SK-N-SH treated with all-trans-retinoic acid at 6 μM for 48 hours (cell line): Measurements from ENCODE around the gene CNTN2.

Source experiments
- ATAC-seq: fragments of 200-7000 bp; cut with Tn5 transposase; 3 replicates; pipeline ENCODE4 v1.9.1; 2020; ENCODE audit warnings: mild to moderate bottlenecking, moderate library complexity
- ARNTL ChIP-seq: fragments of 450-650 bp; formaldehyde crosslinking; IDR thresholded peaks from 2 replicates; pipeline ENCODE4 v1.5.0; 2020; ENCODE audit warnings: low read depth, mild to moderate bottlenecking, moderate library complexity, borderline replicate concordance
- BACH2 ChIP-seq: fragments of 250-450 bp; sonication (Bioruptor Pico); IDR thresholded peaks from 2 replicates; pipeline ENCODE4 v1.9.0; 2021; ENCODE audit warnings: mild to moderate bottlenecking, borderline replicate concordance
- CREB5 ChIP-seq: fragments of 250-450 bp; sonication (Bioruptor Pico); IDR thresholded peaks from 2 replicates; pipeline ENCODE4 v1.5.1; 2020; ENCODE audit warnings: low read depth, mild to moderate bottlenecking, moderate library complexity
- CSDC2 ChIP-seq: fragments of 250-450 bp; sonication (Bioruptor Pico); IDR thresholded peaks from 2 replicates; pipeline ENCODE4 v1.5.0; 2020; ENCODE audit warnings: mild to moderate bottlenecking, moderate library complexity
- CSRNP3 ChIP-seq: fragments of 250-450 bp; sonication (Bioruptor Pico); IDR thresholded peaks from 2 replicates; pipeline ENCODE4 v1.5.1; 2021; ENCODE audit warnings: mild to moderate bottlenecking, moderate library complexity
- ESRRG ChIP-seq: fragments of 250-450 bp; sonication (Bioruptor Pico); IDR thresholded peaks from 2 replicates; pipeline ENCODE4 v1.6.1; 2021; ENCODE audit warnings: mild to moderate bottlenecking
- GLIS3 ChIP-seq: fragments of 250-450 bp; sonication (Bioruptor Pico); IDR thresholded peaks from 2 replicates; pipeline ENCODE4 v1.5.0; 2020; ENCODE audit warnings: mild to moderate bottlenecking, moderate library complexity
- ISL1 ChIP-seq: fragments of 250-450 bp; sonication (Bioruptor Pico); IDR thresholded peaks from 2 replicates; pipeline ENCODE4 v2.1.2; 2022; ENCODE audit warnings: mild to moderate bottlenecking, moderate library complexity
- OSR1 ChIP-seq: fragments of 250-450 bp; sonication (Bioruptor Pico); IDR thresholded peaks from 2 replicates; pipeline ENCODE4 v1.8.0; 2022; ENCODE audit warnings: moderate library complexity, mild to moderate bottlenecking, inconsistent platforms
- PATZ1 ChIP-seq: fragments of 250-450 bp; sonication (Bioruptor Pico); IDR thresholded peaks from 2 replicates; pipeline ENCODE4 v1.8.0; 2020; ENCODE audit warnings: mild to moderate bottlenecking, moderate library complexity, borderline replicate concordance
- POU6F1 ChIP-seq: fragments of 250-450 bp; sonication (Bioruptor Pico); IDR thresholded peaks from 2 replicates; pipeline ENCODE4 v1.8.0; 2021; ENCODE audit warnings: low read depth, mild to moderate bottlenecking, moderate library complexity, borderline replicate concordance
- PPARA ChIP-seq: fragments of 250-450 bp; sonication (Bioruptor Pico); IDR thresholded peaks from 2 replicates; pipeline ENCODE4 v1.5.0; 2020; ENCODE audit warnings: mild to moderate bottlenecking, borderline replicate concordance
- RARB ChIP-seq: fragments of 250-450 bp; sonication (Bioruptor Pico); IDR thresholded peaks from 2 replicates; pipeline ENCODE4 v1.8.0; 2021; ENCODE audit warnings: mild to moderate bottlenecking, moderate library complexity
- SNAI2 ChIP-seq: fragments of 250-450 bp; sonication (Bioruptor Pico); IDR thresholded peaks from 2 replicates; pipeline ENCODE4 v1.5.0; 2020; ENCODE audit warnings: mild to moderate bottlenecking, moderate library complexity
- TCF4 ChIP-seq: fragments of 250-450 bp; sonication (Bioruptor Pico); IDR thresholded peaks from 2 replicates; pipeline ENCODE4 v1.8.0; 2021; ENCODE audit warnings: mild to moderate bottlenecking, moderate library complexity, borderline replicate concordance
- TOX ChIP-seq: fragments of 250-450 bp; sonication (Bioruptor Pico); IDR thresholded peaks from 2 replicates; pipeline ENCODE4 v1.8.0; 2021; ENCODE audit warnings: mild to moderate bottlenecking, moderate library complexity, borderline replicate concordance
- TSHZ2 ChIP-seq: fragments of 250-450 bp; sonication (Bioruptor Pico); IDR thresholded peaks from 2 replicates; pipeline ENCODE4 v1.5.0; 2020; ENCODE audit warnings: mild to moderate bottlenecking, moderate library complexity
- ZC3H10 ChIP-seq: fragments of 250-450 bp; sonication (Bioruptor Pico); IDR thresholded peaks from 2 replicates; pipeline ENCODE4 v1.5.1; 2021; ENCODE audit warnings: mild to moderate bottlenecking, moderate library complexity
- ZFP3 ChIP-seq: fragments of 250-450 bp; sonication (Bioruptor Pico); IDR thresholded peaks from 2 replicates; pipeline ENCODE4 v1.5.0; 2020; ENCODE audit warnings: mild to moderate bottlenecking, moderate library complexity
- ZNF565 ChIP-seq: fragments of 450-650 bp; formaldehyde crosslinking; conservative IDR thresholded peaks from 2 replicates; pipeline ENCODE4 v1.5.0; 2020; ENCODE audit warnings: low read depth, mild to moderate bottlenecking, moderate library complexity
- ZNF70 ChIP-seq: fragments of 450-650 bp; formaldehyde crosslinking; IDR thresholded peaks from 2 replicates; pipeline ENCODE4 v1.5.0; 2020; ENCODE audit warnings: mild to moderate bottlenecking, moderate library complexity
- ZNF8 ChIP-seq: fragments of 450-650 bp; formaldehyde crosslinking; IDR thresholded peaks from 2 replicates; pipeline ENCODE4 v1.5.0; 2020; ENCODE audit warnings: mild to moderate bottlenecking, moderate library complexity

Gene CNTN2

GRCh38 chr1:205048382-205048781, 5.4 kb downstream of the CNTN2 start:
- TF ChIP-seq ZFP3 = no peak

GRCh38 chr1:205049479-205049878, 6.5 kb downstream of the CNTN2 start:
- TF ChIP-seq ZFP3 (no peak), CSDC2 (CRISPR knock-in tag) (no peak), SNAI2 (CRISPR knock-in tag) (no peak), TCF4 (CRISPR knock-in tag) (no peak), ZC3H10 (CRISPR knock-in tag) (no peak), ARNTL (CRISPR knock-in tag) (no peak), CREB5 (CRISPR knock-in tag) (no peak), TOX (CRISPR knock-in tag) (no peak), POU6F1 (no peak), ZNF70 (CRISPR knock-in tag) (no peak), ZNF8 (CRISPR knock-in tag) (no peak)
- no peak; the same call in 2 of the 3 replicates for ATAC-seq

More at GRCh38 chr1:205048382-205048781, 5.4 kb downstream of the CNTN2 start:
- no peak for ATAC-seq

GRCh38 chr1:205052690-205053089, 9.7 kb downstream of the CNTN2 start:
- TF ChIP-seq PATZ1 (no peak), TSHZ2 (CRISPR knock-in tag) (no peak), BACH2 (CRISPR knock-in tag) (no peak), GLIS3 (CRISPR knock-in tag) (no peak), RARB (CRISPR knock-in tag) (no peak), CSDC2 (CRISPR knock-in tag) (no peak), CREB5 (CRISPR knock-in tag) (no peak), TOX (CRISPR knock-in tag) (no peak), ISL1 (CRISPR knock-in tag) (no peak), ARNTL (CRISPR knock-in tag) (no peak), ZNF70 (CRISPR knock-in tag) (no peak), PPARA (CRISPR knock-in tag) (no peak), ZNF565 (CRISPR knock-in tag) (no peak), OSR1 (CRISPR knock-in tag) (no peak), ESRRG (CRISPR knock-in tag) (no peak), TCF4 (CRISPR knock-in tag) (no peak)
- ATAC-seq = no peak

GRCh38 chr1:205053296-205053695, 10.3 kb downstream of the CNTN2 start:
- no peak for ATAC-seq
- TF ChIP-seq GLIS3 (CRISPR knock-in tag) = no peak
- TF ChIP-seq ZNF565 (CRISPR knock-in tag) = no peak
- TF ChIP-seq TCF4 (CRISPR knock-in tag) = no peak
- no peak for TF ChIP-seq PPARA (CRISPR knock-in tag)
- no peak for TF ChIP-seq RARB (CRISPR knock-in tag)
- TF ChIP-seq ZFP3 = no peak
- TF ChIP-seq ARNTL (CRISPR knock-in tag) = no peak
- no peak for TF ChIP-seq CSRNP3
- no peak for TF ChIP-seq SNAI2 (CRISPR knock-in tag)
- no peak for TF ChIP-seq CREB5 (CRISPR knock-in tag)
- no peak for TF ChIP-seq CSDC2 (CRISPR knock-in tag)
